Glutamatergic neuron (in vitro differentiated cells): ENCODE data around the gene APCS. TPM values are rescaled to one million over a fixed set of nuclear protein-coding genes. Genes with fewer than 3 reads are reported as not detected.

ENCODE experiments used
- DNase-seq: peaks from one replicate; pipeline ENCODE4 v3.0.0; 2022
- H3K27ac Mint-ChIP-seq: one replicate; pipeline ENCODE4 v1.8.0; 2020; ENCODE audit warnings: mild to moderate bottlenecking, mixed read lengths, inconsistent platforms; ENCODE audit not compliant: unreplicated experiment
- H3K27me3 Mint-ChIP-seq: one replicate; pipeline ENCODE4 v1.8.0; 2020; ENCODE audit warnings: mild to moderate bottlenecking, moderate library complexity, mixed read lengths, inconsistent platforms; ENCODE audit not compliant: unreplicated experiment
- H3K36me3 Mint-ChIP-seq: one replicate; pipeline ENCODE4 v1.8.0; 2020; ENCODE audit warnings: mild to moderate bottlenecking, mixed read lengths, inconsistent platforms; ENCODE audit not compliant: unreplicated experiment
- H3K4me1 Mint-ChIP-seq: one replicate; pipeline ENCODE4 v1.8.0; 2020; ENCODE audit warnings: mild to moderate bottlenecking, low read depth, mixed read lengths, inconsistent platforms; ENCODE audit not compliant: unreplicated experiment
- H3K4me3 Mint-ChIP-seq: one replicate; pipeline ENCODE4 v1.8.0; 2020; ENCODE audit warnings: mild to moderate bottlenecking, mixed read lengths, inconsistent platforms; ENCODE audit not compliant: unreplicated experiment
- H3K9me3 Mint-ChIP-seq: one replicate; pipeline ENCODE4 v1.8.0; 2020; ENCODE audit warnings: mild to moderate bottlenecking, moderate library complexity, mixed read lengths, inconsistent platforms; ENCODE audit not compliant: unreplicated experiment
- total RNA-seq: library from RNA; stranded (reverse); fragmentation: NEBNext Ultra II Directional; extraction: Animal tissue kit (Norgen Biotek cat#: 25700); gene quantifications from one replicate; pipeline ENCODE4 v1.2.1, GENCODE V29; 2021; ENCODE audit not compliant: unreplicated experiment
- TF ChIP-seq, protein P1 (sequence below): fragments of 200-600 bp; sonication (generic); IDR thresholded peaks from one replicate; pipeline ENCODE4 v1.5.0; 2021; ENCODE audit not compliant: partially characterized antibody, unreplicated experiment

The APCS gene
- total RNA-seq, 1 donor from 2014 or later = not detected

DNA sequence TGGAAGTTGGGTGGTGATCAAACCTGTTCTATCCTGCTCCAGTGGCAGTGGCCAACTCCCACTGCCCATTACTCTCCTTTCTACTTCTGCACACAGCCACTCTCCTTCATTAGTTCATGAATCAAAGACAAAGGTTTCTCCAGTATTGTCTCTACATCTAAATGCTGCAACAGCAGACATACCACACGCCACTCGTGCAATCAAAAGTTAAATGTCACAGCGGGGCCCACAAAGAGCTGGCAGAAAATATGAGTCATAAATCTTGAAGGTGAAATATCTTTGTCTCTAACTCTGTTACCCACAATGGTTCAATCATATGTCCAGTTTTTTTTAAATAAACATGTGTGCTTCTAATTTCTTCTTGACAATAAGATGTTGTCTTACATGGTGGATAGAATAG lies 13.3 kb downstream of the APCS start:
- TF ChIP-seq, protein P1, sequence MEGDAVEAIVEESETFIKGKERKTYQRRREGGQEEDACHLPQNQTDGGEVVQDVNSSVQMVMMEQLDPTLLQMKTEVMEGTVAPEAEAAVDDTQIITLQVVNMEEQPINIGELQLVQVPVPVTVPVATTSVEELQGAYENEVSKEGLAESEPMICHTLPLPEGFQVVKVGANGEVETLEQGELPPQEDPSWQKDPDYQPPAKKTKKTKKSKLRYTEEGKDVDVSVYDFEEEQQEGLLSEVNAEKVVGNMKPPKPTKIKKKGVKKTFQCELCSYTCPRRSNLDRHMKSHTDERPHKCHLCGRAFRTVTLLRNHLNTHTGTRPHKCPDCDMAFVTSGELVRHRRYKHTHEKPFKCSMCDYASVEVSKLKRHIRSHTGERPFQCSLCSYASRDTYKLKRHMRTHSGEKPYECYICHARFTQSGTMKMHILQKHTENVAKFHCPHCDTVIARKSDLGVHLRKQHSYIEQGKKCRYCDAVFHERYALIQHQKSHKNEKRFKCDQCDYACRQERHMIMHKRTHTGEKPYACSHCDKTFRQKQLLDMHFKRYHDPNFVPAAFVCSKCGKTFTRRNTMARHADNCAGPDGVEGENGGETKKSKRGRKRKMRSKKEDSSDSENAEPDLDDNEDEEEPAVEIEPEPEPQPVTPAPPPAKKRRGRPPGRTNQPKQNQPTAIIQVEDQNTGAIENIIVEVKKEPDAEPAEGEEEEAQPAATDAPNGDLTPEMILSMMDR = no peak
- no peak for DNase-seq
- H3K4me3 Mint-ChIP-seq = no peak overlapping the region
- H3K9me3 Mint-ChIP-seq = peaks cover 2% of the 10 kb centered on the region
- H3K4me1 Mint-ChIP-seq = no peaks in the 10 kb centered on the region
- H3K36me3 Mint-ChIP-seq = peaks cover 7% of the 10 kb centered on the region
- peaks cover 1% of the 10 kb centered on the region for H3K27me3 Mint-ChIP-seq
- no peak overlapping the region for H3K27ac Mint-ChIP-seq

DNA sequence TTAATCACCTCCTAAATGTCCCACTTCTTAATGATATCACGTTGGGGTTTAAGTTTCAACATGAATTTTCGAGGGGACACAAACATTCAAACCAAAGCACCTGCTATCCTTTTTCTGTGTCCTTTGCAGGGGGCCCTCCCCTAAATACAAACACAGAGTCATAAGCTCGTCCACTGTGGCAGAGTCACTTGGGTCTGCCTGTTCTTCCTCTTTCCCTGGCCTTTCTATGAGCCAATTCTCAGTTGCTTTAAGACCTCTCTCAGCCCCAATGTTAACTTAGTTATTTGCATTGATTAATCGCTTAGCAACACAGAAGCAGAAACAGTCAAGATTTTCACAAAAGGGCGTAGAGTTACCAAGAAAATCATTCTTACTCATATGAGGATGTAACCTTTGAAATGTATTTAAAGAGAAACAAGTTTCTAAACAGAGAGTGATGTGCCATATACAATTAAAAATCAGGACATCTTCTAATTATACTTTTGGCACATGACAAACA lies 14.9 kb downstream of the APCS start:
- TF ChIP-seq, protein P1 = no peak
- no peak overlapping the region for H3K27ac Mint-ChIP-seq
- H3K36me3 Mint-ChIP-seq = peaks cover 7% of the 10 kb centered on the region

DNA sequence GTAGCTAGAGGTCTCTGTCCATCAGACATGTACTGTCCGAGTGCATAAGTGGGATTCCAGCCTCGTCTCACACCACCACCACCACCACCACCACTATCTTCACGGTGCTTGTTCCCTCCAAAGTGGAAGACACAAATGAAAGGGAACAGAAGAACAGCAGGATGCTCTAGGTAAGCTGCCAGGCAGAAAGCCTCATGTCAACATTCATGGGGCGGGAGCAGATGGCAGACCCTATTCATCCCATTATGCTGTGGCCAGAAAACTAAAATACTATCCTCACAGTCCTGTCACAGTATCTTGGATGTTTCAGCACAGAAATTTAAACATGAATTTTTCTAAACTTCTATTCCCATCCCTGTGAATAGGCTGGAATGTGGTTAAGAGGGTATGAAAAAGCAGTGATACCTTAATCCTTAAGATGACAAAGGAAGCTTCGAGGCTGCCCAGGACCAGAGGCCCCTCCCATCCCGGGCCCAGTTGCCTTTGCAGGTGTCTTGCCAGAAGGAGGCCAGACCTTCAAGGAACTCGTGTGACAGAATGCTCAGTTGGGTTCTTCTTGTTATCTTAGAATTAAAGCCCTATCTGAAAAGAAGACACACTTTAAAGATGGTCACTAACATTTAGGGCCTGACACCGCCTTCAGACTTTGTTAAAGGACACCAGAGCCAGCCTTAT lies 24.7 kb downstream of the APCS start:
- Mint-ChIP-seq H3K36me3 (no peaks in the 10 kb centered on the region), H3K27me3 (no peaks in the 10 kb centered on the region), H3K27ac (no peak overlapping the region), H3K4me1 (no peaks in the 10 kb centered on the region), H3K9me3 (peaks cover 1% of the 10 kb centered on the region), H3K4me3 (no peak overlapping the region)
- DNase-seq = no peak
- TF ChIP-seq, protein P1 = no peak

More for the DNA sequence above, 14.9 kb downstream of the APCS start:
- peaks cover 1% of the 10 kb centered on the region for H3K27me3 Mint-ChIP-seq
- DNase-seq = no peak
- no peak overlapping the region for H3K4me3 Mint-ChIP-seq
- H3K4me1 Mint-ChIP-seq = no peaks in the 10 kb centered on the region
- H3K9me3 Mint-ChIP-seq = no peaks in the 10 kb centered on the region

DNA sequence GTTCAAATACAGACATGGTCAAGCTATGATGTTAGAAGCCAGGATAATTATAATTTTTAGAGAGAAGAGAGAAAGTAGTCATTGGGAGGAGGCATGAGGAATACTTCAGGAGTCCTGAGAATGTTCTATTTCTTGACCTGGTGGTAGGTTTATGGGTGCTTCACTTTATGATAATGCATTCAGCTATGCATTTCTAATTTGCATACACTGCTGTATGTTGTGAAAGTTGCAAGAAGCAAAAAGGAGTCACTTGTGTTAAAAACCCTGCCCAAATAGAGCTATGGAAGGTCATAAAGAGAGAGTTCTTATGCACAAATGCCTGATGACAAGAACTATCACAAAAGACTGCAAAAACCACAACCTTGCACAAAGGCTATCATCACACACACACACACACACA lies 45.3 kb downstream of the APCS start:
- Mint-ChIP-seq H3K9me3 (no peaks in the 10 kb centered on the region), H3K27me3 (no peaks in the 10 kb centered on the region), H3K4me3 (no peak overlapping the region), H3K27ac (no peak overlapping the region), H3K36me3 (no peaks in the 10 kb centered on the region), H3K4me1 (peaks cover 9% of the 10 kb centered on the region)
- no peak for DNase-seq
- TF ChIP-seq, protein P1 = no peak

Other genes starting within 250 kb of the APCS start
- not detected for gene OR10J4, start 155.6 kb upstream of the APCS start, total RNA-seq
- not detected for gene OR10J1, start 148.1 kb upstream of the APCS start, total RNA-seq
- gene OR10J5, start 51.8 kb upstream of the APCS start, total RNA-seq = not detected
- gene CRP, start 126.8 kb downstream of the APCS start, total RNA-seq = not detected
- gene DUSP23, start 193.1 kb downstream of the APCS start, total RNA-seq = 11.6 TPM
- not detected for gene FCRL6, start 214.5 kb downstream of the APCS start, total RNA-seq
- gene SLAMF8, start 239.0 kb downstream of the APCS start, total RNA-seq = not detected